ENCODE data around the gene G0S2.

G0S2 gene

DNA sequence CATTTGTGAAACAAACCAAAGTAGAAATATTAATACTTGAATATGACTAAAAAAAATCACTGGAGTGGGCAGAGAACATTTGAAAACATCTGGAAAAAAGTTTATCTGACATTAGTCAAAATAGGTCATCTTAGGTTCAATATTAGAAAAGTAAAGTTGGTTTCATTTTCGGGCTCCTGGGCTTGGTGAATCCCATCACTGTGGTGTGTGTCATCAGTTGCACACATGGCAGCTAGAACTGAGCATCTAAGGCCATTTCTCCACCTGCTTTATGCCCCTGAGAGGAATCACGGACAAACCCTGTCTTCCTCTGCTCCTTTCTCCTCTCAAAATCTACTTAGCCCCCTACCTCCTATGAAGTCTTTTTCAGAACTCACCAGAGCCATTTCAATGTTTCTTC, 34.9 kb downstream of the G0S2 start:
- TF ChIP-seq, protein P1, sequence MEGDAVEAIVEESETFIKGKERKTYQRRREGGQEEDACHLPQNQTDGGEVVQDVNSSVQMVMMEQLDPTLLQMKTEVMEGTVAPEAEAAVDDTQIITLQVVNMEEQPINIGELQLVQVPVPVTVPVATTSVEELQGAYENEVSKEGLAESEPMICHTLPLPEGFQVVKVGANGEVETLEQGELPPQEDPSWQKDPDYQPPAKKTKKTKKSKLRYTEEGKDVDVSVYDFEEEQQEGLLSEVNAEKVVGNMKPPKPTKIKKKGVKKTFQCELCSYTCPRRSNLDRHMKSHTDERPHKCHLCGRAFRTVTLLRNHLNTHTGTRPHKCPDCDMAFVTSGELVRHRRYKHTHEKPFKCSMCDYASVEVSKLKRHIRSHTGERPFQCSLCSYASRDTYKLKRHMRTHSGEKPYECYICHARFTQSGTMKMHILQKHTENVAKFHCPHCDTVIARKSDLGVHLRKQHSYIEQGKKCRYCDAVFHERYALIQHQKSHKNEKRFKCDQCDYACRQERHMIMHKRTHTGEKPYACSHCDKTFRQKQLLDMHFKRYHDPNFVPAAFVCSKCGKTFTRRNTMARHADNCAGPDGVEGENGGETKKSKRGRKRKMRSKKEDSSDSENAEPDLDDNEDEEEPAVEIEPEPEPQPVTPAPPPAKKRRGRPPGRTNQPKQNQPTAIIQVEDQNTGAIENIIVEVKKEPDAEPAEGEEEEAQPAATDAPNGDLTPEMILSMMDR (IDR thresholded peaks at IDR 0.05; ENCODE audit: poor library complexity, severe bottlenecking): no peak
- no peaks in the 10 kb centered on the region for H3K36me3 ChIP-seq (ENCODE audit: low read depth)
- no peaks in the 10 kb centered on the region for H3K4me1 ChIP-seq (ENCODE audit: insufficient read depth, poor library complexity, severe bottlenecking)
- ATAC-seq (ENCODE audit: low read depth) (no peak), DNase-seq (ENCODE audit: low spot score) (no peak)
- no peaks in the 10 kb centered on the region for H3K27me3 ChIP-seq (ENCODE audit: insufficient read depth, poor library complexity, severe bottlenecking)
- H3K4me3 ChIP-seq (ENCODE audit: severe bottlenecking): no peak overlapping the region
- no peak overlapping the region for H3K27ac ChIP-seq (ENCODE audit: poor library complexity, severe bottlenecking)
- H3K9me3 ChIP-seq (ENCODE audit: severe bottlenecking): no peaks in the 10 kb centered on the region

DNA sequence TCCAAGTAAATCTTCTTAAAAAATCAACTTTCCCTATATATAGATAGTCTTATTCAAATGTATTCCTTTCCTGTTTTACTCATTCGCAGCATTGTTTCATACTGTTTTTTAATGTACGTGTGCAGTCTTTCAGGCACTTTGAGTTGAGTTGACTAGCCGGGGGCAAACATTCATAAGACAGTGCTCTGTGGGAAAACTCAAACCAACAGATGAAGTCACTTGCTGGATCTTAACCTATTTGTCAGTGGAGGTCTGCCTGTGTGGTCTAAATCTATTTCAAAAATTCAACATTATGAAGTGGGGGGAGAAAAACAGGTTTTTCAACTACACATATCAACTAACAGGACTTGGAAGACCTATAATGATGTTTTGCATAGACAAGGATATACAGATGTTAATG, 35.6 kb downstream of the G0S2 start:
- Histone ChIP-seq H3K27ac (ENCODE audit: poor library complexity, severe bottlenecking) (no peak overlapping the region), H3K4me1 (ENCODE audit: insufficient read depth, poor library complexity, severe bottlenecking) (no peaks in the 10 kb centered on the region), H3K4me3 (ENCODE audit: severe bottlenecking) (no peak overlapping the region), H3K36me3 (ENCODE audit: low read depth) (no peaks in the 10 kb centered on the region), H3K9me3 (ENCODE audit: severe bottlenecking) (no peaks in the 10 kb centered on the region), H3K27me3 (ENCODE audit: insufficient read depth, poor library complexity, severe bottlenecking) (no peaks in the 10 kb centered on the region)
- DNase-seq (ENCODE audit: low spot score) (no peak), ATAC-seq (ENCODE audit: low read depth) (no peak)
- TF ChIP-seq, protein P1 (IDR thresholded peaks at IDR 0.05; ENCODE audit: poor library complexity, severe bottlenecking): no peak

GRCh38 chr1:209714338-209714737, 39.1 kb downstream of the G0S2 start:
- Histone ChIP-seq H3K27me3 (ENCODE audit: insufficient read depth, poor library complexity, severe bottlenecking) (no peaks in the 10 kb centered on the region), H3K4me3 (ENCODE audit: severe bottlenecking) (no peak overlapping the region), H3K4me1 (ENCODE audit: insufficient read depth, poor library complexity, severe bottlenecking) (no peaks in the 10 kb centered on the region), H3K27ac (ENCODE audit: poor library complexity, severe bottlenecking) (no peak overlapping the region), H3K9me3 (ENCODE audit: severe bottlenecking) (no peaks in the 10 kb centered on the region), H3K36me3 (ENCODE audit: low read depth) (no peaks in the 10 kb centered on the region)
- TF ChIP-seq, protein P1 (IDR thresholded peaks at IDR 0.05; ENCODE audit: poor library complexity, severe bottlenecking): no peak
- DNase-seq (ENCODE audit: low spot score) (no peak), ATAC-seq (ENCODE audit: low read depth) (no peak)

DNA sequence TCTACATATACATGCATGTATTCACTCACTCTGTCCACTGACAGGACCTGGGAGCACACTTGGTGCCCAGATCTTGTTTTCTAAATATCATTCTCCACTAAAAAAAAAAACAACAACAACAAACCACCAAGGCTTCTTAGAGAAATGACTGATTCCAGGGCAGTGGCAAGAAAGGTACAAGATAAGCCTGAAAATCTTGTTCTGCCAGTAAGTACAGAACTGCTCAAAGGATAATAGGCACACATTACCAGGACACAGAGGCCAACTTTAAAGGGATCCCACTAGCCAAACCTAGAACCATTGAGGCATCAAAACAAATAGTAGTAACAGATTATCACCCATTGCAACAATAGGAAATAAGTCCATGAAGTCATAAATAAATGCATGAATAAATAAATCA, 40.1 kb downstream of the G0S2 start:
- no peak overlapping the region for H3K27ac ChIP-seq (ENCODE audit: poor library complexity, severe bottlenecking)
- H3K9me3 ChIP-seq (ENCODE audit: severe bottlenecking): no peaks in the 10 kb centered on the region
- DNase-seq (ENCODE audit: low spot score): no peak
- TF ChIP-seq, protein P1 (IDR thresholded peaks at IDR 0.05; ENCODE audit: poor library complexity, severe bottlenecking): no peak
- H3K4me1 ChIP-seq (ENCODE audit: insufficient read depth, poor library complexity, severe bottlenecking): no peaks in the 10 kb centered on the region
- no peak for ATAC-seq (ENCODE audit: low read depth)
- no peak overlapping the region for H3K4me3 ChIP-seq (ENCODE audit: severe bottlenecking)
- H3K36me3 ChIP-seq (ENCODE audit: low read depth): no peaks in the 10 kb centered on the region
- H3K27me3 ChIP-seq (ENCODE audit: insufficient read depth, poor library complexity, severe bottlenecking): no peaks in the 10 kb centered on the region

DNA sequence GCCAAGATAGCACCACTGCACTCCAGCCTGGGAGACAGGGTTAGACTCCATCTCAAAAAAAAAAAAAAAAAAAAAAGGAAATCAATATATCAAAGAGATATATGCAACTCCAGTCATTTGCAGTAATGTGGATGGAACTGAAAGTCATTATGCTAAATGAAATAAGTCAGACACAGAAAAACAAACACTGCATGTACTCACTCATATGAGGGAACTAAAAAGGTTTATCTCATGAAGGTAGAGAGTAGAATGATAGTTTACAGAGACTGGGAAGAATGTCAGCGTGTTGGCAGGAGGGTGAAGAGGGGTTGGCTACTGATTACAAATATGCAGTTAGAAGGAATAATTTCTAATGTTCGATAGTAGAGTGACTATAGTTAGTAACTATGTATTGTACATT, 42.6 kb downstream of the G0S2 start:
- no peak for ATAC-seq (ENCODE audit: low read depth)
- no peak overlapping the region for H3K27ac ChIP-seq (ENCODE audit: poor library complexity, severe bottlenecking)
- no peaks in the 10 kb centered on the region for H3K9me3 ChIP-seq (ENCODE audit: severe bottlenecking)
- H3K4me3 ChIP-seq (ENCODE audit: severe bottlenecking): no peak overlapping the region
- no peak for DNase-seq (ENCODE audit: low spot score)
- H3K27me3 ChIP-seq (ENCODE audit: insufficient read depth, poor library complexity, severe bottlenecking): no peaks in the 10 kb centered on the region
- no peaks in the 10 kb centered on the region for H3K4me1 ChIP-seq (ENCODE audit: insufficient read depth, poor library complexity, severe bottlenecking)
- H3K36me3 ChIP-seq (ENCODE audit: low read depth): no peaks in the 10 kb centered on the region
- TF ChIP-seq, protein P1 (IDR thresholded peaks at IDR 0.05; ENCODE audit: poor library complexity, severe bottlenecking): no peak

Data from RWPE2 (cell line).